Endodermal cell (in vitro differentiated cells): Measurements from ENCODE around the gene OXGR1. TPM values are rescaled to one million over a fixed set of nuclear protein-coding genes. Genes with fewer than 3 reads are reported as not detected.

Experiments used
- DNase-seq: peaks from one replicate; pipeline ENCODE4 v3.0.0-alpha.2; 2017
- H3K27ac ChIP-seq: 2 replicates; pipeline ENCODE4 v1.5.1; 2013; ENCODE audit warnings: mild to moderate bottlenecking, low read depth, low read length, moderate library complexity
- H3K27me3 ChIP-seq: 2 replicates; pipeline ENCODE4 v1.6.1; 2013; ENCODE audit warnings: mild to moderate bottlenecking, low read length, moderate library complexity; ENCODE audit not compliant: insufficient read depth, control insufficient read depth, poor library complexity, severe bottlenecking
- H3K36me3 ChIP-seq: 2 replicates; pipeline ENCODE4 v1.7.0; 2013; ENCODE audit warnings: mild to moderate bottlenecking, low read length, moderate library complexity; ENCODE audit not compliant: control insufficient read depth, insufficient read depth
- H3K4me1 ChIP-seq: one replicate; pipeline ENCODE4 v1.7.0; 2013; ENCODE audit warnings: low read length; ENCODE audit not compliant: control insufficient read depth, insufficient read depth
- H3K4me3 ChIP-seq: 2 replicates; pipeline ENCODE4 v1.5.1; 2013; ENCODE audit warnings: mild to moderate bottlenecking, low read length, moderate library complexity
- H3K9ac ChIP-seq: 2 replicates; pipeline ENCODE4 v1.6.1; 2013; ENCODE audit warnings: mild to moderate bottlenecking, low read length, moderate library complexity; ENCODE audit not compliant: poor library complexity, severe bottlenecking; ENCODE audit errors: extremely low read depth
- H3K9me3 ChIP-seq: 2 replicates; pipeline ENCODE4 v1.6.1; 2013; ENCODE audit warnings: mild to moderate bottlenecking, low read length, moderate library complexity; ENCODE audit not compliant: control insufficient read depth
- H3K27ac Mint-ChIP-seq: 2 replicates; pipeline ENCODE4 v1.8.0; 2020; ENCODE audit warnings: mixed read lengths
- H3K27me3 Mint-ChIP-seq: 2 replicates; pipeline ENCODE4 v1.8.0; 2021; ENCODE audit warnings: mild to moderate bottlenecking, mixed read lengths; ENCODE audit not compliant: insufficient read depth
- H3K36me3 Mint-ChIP-seq: 2 replicates; pipeline ENCODE4 v1.8.0; 2020; ENCODE audit warnings: low read depth, mixed read lengths
- H3K4me1 Mint-ChIP-seq: 2 replicates; pipeline ENCODE4 v1.8.0; 2020; ENCODE audit warnings: mixed read lengths
- H3K4me3 Mint-ChIP-seq: 2 replicates; pipeline ENCODE4 v1.8.0; 2020; ENCODE audit warnings: mild to moderate bottlenecking, moderate library complexity, mixed read lengths
- H3K9me3 Mint-ChIP-seq: 2 replicates; pipeline ENCODE4 v1.8.0; 2020; ENCODE audit warnings: mild to moderate bottlenecking, mixed read lengths
- CTCF ChIP-seq: fragments of 200-600 bp; sonication (generic); conservative IDR thresholded peaks from 2 replicates; pipeline ENCODE4 v1.5.0; 2021; ENCODE audit warnings: antibody characterized with exemption, mild to moderate bottlenecking
- WGBS, 2 experiments: methylation state at CpG; one replicate each; pipeline versions ENCODE4 v1.1.5 to v1.1.7; 2013; ENCODE audit warnings: missing lambda C conversion rate in 2 of 2, mixed read lengths in 1 of 2; ENCODE audit not compliant: insufficient coverage in 1 of 2, insufficient read length in 1 of 2; 5-methylcytosine and 5-hydroxymethylcytosine counted together
- total RNA-seq, 2 donors: library from RNA; stranded (reverse); fragmentation: NEBNext Ultra II Directional in 1 of 2; extraction: Animal tissue kit (Norgen Biotek cat#: 25700) in 1 of 2; gene quantifications; 2 replicates in 1 of 2; 3 replicates in 1 of 2; pipeline ENCODE4 v1.2.1, GENCODE V29; 2021

The OXGR1 gene
- total RNA-seq, 2 donors from 2014 or later = 1.4 to 1.6 TPM

- Histone ChIP-seq H3K4me3 (no peak overlapping the region), H3K36me3 (no peaks in the 10 kb centered on the region), H3K4me1 (no peaks in the 10 kb centered on the region), H3K27me3 (peaks cover 40% of the 10 kb centered on the region), H3K27ac (no peak overlapping the region), H3K9ac (no peak overlapping the region), H3K9me3 (no peaks in the 10 kb centered on the region)
- no peak for TF ChIP-seq CTCF
- 89 to 96% methylated on average over 5 to 10 of the region's 11 CpGs for WGBS, 2 experiments
- DNase-seq = no peak
- H3K27ac Mint-ChIP-seq = no peak overlapping the region
- no peaks in the 10 kb centered on the region for H3K36me3 Mint-ChIP-seq
- no peaks in the 10 kb centered on the region for H3K9me3 Mint-ChIP-seq
- no peaks in the 10 kb centered on the region for H3K4me1 Mint-ChIP-seq
- no peak overlapping the region for H3K4me3 Mint-ChIP-seq
- H3K27me3 Mint-ChIP-seq = peaks cover 33% of the 10 kb centered on the region
Measured at GRCh38 chr13:96948127-96948526, 46.1 kb downstream of the OXGR1 start.

- H3K4me3 ChIP-seq = no peak overlapping the region
- H3K36me3 ChIP-seq = no peaks in the 10 kb centered on the region
- Mint-ChIP-seq H3K4me3 (no peak overlapping the region), H3K4me1 (peaks cover 2% of the 10 kb centered on the region), H3K27me3 (peaks cover 34% of the 10 kb centered on the region), H3K9me3 (no peaks in the 10 kb centered on the region), H3K36me3 (no peaks in the 10 kb centered on the region), H3K27ac (no peak overlapping the region)
- no peak for TF ChIP-seq CTCF
- 93 to 94% methylated on average over 22 to 27 of the region's 27 CpGs for WGBS, 2 experiments
- H3K27ac ChIP-seq = no peak overlapping the region
- H3K27me3 ChIP-seq = peaks cover 47% of the 10 kb centered on the region
- no peak overlapping the region for H3K9ac ChIP-seq
- no peak for DNase-seq
- no peaks in the 10 kb centered on the region for H3K9me3 ChIP-seq
- no peaks in the 10 kb centered on the region for H3K4me1 ChIP-seq
Measured at GRCh38 chr13:96947343-96947910, 46.8 kb downstream of the OXGR1 start.

- no peak for DNase-seq
- no peak overlapping the region for H3K27ac Mint-ChIP-seq
- Histone ChIP-seq H3K27ac (no peak overlapping the region), H3K9me3 (no peaks in the 10 kb centered on the region), H3K27me3 (peaks cover 50% of the 10 kb centered on the region), H3K9ac (no peak overlapping the region), H3K4me1 (no peaks in the 10 kb centered on the region), H3K4me3 (no peak overlapping the region), H3K36me3 (no peaks in the 10 kb centered on the region)
- 92 to 100% methylated on average over 9 to 10 of the region's 10 CpGs for WGBS, 2 experiments
- H3K36me3 Mint-ChIP-seq = no peaks in the 10 kb centered on the region
- TF ChIP-seq CTCF = no peak
- H3K9me3 Mint-ChIP-seq = no peaks in the 10 kb centered on the region
- peaks cover 4% of the 10 kb centered on the region for H3K4me1 Mint-ChIP-seq
- peaks cover 35% of the 10 kb centered on the region for H3K27me3 Mint-ChIP-seq
- no peak overlapping the region for H3K4me3 Mint-ChIP-seq
Measured at GRCh38 chr13:96946709-96947311, 47.5 kb downstream of the OXGR1 start.
